Prostate gland (tissue), 2 donors: ENCODE data around the gene SGO2.

Source experiments
- POLR2A ChIP-seq: fragments of 450-650 bp; IDR thresholded peaks from one replicate; pipeline ENCODE4 v1.6.1; 2016; ENCODE audit warnings: antibody characterized with exemption, mild to moderate bottlenecking
- POLR2AphosphoS5 ChIP-seq: sonication (generic); formaldehyde crosslinking; IDR thresholded peaks from one replicate; pipeline ENCODE4 v1.6.1; 2017; ENCODE audit warnings: antibody characterized with exemption
- TF ChIP-seq, protein P1 (sequence below), 4 experiments: fragments of 200-600 bp in 2 of 4; fragments of 450-650 bp in 2 of 4; sonication (generic) in 2 of 4; IDR thresholded peaks; 1 replicate in 3 of 4; 2 replicates in 1 of 4; pipeline ENCODE4 v1.5.1; 2016 to 2019; ENCODE audit warnings: antibody characterized with exemption in 4 of 4, mild to moderate bottlenecking in 2 of 4, moderate library complexity in 2 of 4

DNA sequence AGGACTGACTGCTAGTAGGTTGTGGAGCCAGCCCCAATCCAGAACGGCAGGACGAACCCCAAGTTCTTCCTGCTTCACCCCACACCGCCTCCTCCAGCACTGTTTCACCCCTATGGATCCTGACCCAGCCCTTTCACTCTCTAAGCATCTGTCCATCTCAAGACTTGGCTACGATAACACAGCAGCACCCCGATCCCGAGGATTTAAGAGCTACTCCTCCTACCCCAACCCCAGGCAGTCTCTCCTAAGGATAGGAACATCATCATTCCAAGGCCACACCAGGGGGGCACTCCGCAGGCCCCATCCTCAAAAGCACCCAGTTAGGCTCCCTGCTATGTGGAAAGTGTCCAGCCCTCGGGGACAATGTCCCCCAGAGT is 16.8 kb upstream of the SGO2 start:
- TF ChIP-seq, protein P1, sequence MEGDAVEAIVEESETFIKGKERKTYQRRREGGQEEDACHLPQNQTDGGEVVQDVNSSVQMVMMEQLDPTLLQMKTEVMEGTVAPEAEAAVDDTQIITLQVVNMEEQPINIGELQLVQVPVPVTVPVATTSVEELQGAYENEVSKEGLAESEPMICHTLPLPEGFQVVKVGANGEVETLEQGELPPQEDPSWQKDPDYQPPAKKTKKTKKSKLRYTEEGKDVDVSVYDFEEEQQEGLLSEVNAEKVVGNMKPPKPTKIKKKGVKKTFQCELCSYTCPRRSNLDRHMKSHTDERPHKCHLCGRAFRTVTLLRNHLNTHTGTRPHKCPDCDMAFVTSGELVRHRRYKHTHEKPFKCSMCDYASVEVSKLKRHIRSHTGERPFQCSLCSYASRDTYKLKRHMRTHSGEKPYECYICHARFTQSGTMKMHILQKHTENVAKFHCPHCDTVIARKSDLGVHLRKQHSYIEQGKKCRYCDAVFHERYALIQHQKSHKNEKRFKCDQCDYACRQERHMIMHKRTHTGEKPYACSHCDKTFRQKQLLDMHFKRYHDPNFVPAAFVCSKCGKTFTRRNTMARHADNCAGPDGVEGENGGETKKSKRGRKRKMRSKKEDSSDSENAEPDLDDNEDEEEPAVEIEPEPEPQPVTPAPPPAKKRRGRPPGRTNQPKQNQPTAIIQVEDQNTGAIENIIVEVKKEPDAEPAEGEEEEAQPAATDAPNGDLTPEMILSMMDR (IDR thresholded peaks at IDR 0.05), result no peak
- no peak for TF ChIP-seq POLR2A
- no peak for TF ChIP-seq POLR2AphosphoS5
